ENCODE measurements around the gene OLA1. TPM values are rescaled to one million over a fixed set of nuclear protein-coding genes. Genes with fewer than 3 reads are reported as not detected.

Gene OLA1
- total RNA-seq, 1 experiment from 2014 or later: 167 TPM

DNA sequence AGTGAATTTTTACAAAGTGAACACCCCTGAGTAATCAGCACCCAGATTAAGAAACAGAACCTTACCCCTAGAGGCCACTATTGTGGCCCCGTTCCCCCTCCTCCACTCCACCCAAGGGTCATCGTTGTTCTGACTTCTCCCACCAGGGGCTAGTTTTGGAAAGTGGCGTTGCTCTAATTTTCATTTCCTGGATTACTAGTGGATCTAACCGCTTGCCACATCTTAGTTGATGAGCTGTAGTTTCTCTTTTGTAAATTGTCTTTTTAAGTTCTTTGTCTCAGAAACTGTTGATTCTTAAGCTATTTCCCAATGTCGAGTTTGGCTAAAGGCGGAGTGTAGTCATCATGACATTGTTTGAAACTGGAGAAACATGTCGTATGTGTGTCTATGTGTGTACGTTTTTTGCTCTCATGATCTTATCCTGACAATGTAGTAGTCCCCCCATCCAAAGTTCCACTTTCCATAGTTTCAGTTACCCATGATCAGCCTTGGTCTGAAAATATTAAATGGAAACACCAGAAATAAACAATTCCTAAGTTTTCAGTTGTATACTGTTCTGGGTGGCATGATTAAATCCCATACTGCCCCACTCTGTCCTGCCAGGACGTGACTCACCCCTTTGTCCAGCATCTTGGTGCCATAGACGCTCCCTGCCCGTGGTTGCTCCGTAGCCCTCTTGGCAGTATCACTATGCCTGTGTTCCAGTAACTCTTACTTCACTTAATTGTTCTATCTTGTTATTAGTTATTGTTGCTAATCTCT lies 212.2 kb downstream of the OLA1 start:
- DNase-seq (ENCODE audit: low read depth): peak; percentile 78

DNA sequence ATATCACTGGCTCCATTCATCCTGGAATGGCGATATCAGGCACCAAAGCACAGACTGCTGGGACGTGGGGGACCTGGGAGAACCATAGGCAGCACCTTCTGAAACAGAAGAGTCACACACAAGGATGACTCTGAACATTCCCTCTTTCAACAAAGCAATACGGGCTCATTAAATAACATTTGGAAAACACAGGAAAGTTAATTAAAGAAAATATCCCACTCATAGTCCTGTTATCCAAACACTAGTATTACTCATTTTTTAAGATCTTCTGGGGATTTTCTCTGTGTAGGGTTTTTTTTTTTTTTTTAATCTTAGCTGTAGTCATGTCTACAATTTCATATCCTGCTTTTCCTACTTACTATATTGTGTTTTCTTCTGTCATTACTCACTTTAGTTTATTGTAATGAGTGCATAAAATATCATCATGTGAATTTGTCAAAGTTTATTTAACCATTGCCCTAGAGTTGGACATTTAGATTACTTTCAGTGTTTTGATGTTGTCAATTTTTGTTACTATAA lies 213.2 kb downstream of the OLA1 start:
- DNase-seq (ENCODE audit: low read depth): no peak

DNA sequence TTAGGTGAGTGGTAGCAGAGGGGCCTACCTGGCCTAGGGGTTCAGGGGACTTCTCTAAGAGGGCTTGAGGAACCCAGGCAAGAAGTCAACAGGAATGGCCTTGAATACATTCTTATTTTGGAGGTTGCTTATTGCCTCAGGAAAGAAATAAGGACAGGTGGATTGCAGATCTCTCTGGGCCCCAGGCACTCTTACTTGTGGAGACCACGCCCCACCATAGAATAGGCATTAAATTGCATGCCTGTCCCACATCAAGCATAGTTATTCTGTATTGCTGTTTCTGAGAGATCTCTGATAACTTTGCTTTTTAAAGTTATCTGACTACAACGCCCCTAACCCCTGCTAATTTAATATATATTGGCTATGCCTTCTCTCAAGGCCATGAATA lies 215.2 kb downstream of the OLA1 start:
- no peak for DNase-seq (ENCODE audit: low read depth)

DNA sequence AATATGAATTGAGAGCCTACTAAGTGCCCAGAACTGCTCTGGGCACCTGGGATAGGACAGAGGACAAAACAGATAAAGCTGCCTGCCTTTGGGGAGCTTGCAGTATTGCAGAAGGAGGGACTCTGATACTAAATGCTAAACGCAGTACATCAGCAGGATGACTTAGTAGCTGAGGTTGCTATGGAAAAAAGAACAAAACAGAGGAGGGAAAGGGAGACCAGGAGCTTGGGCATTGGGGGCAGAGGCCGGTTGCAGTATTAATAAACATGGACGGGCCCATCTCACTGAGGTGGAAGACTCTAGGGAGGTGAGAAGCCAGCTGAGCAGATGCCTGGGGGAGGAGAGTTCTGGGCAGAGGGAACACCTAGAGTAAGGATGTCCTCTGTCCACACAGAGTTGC lies 217.1 kb downstream of the OLA1 start:
- peak; percentile 18 for DNase-seq (ENCODE audit: low read depth)

DNA sequence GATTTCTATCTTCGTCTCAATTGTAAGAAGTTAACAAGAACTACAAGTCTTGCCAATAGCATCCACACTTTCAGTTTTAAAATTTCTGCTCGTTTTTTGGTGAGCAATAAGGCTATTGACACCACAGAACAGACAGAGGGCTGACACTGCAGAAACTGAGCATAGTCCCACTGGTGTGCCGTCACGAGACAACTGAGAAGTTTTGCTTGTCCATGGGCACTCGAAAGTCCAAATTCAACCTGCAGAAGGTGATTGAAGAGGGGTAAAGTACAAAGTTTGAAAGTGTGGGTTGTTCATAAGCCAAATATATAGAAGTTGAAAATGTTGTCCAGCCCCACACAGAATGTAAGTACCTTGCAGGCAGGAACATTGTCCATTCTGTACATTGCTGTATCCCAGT lies 219.4 kb downstream of the OLA1 start:
- no peak for DNase-seq (ENCODE audit: low read depth)

DNA sequence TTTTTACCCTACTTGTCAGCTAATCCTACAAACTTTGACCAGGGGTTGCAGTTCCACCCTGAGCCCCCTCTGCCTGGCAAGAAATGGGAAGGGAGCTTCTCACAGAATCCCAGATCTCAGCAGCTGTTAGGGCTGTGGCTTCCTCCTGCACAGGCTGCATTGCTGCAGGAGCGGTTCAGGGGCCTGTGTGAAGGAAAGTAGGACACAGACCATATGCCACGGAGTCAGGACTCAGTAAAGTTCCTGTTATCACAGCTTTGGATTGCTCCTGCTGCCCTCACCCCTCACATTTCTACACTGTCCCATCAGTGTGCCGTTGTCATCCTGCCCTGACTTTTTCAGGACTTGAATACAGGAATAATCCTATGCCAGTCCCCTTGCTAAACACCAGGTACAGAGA lies 220.4 kb downstream of the OLA1 start:
- no peak for DNase-seq (ENCODE audit: low read depth)

DNA sequence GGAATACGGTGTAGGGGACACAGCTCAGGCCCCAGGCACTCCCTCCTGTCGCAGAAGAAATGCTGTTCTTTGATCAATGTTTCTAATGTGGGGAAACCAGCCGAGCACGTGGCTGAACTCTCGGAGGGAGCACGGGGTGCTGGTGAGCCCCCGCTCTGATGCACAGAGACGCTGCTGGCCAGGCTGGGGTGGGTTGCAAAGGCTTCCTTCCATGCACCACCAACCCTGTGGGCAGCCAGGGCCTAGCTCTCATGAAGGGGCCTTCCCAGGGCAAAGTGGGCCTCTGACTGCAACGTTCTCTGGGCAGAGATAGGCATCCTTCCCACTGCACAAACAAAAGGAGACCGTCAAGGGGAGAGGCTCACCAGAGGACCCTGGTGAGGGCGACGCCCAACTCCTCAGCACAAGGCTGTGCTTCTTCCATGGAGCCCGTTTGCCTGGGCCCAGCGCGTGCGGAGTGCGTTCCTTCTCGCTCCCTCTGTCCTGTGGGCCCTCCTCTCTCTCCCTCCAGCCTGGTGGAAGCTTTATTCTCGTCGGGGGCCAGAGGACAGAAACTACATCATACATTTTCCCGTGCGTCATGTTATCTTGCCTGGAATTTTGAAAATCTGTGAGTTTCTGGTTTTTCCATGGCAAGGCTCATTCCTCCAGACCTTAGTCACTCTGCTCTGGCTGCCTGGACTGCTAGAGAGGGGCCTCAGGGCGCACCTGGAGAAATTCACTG lies 222.0 kb downstream of the OLA1 start:
- no peak for DNase-seq (ENCODE audit: low read depth)

DNA sequence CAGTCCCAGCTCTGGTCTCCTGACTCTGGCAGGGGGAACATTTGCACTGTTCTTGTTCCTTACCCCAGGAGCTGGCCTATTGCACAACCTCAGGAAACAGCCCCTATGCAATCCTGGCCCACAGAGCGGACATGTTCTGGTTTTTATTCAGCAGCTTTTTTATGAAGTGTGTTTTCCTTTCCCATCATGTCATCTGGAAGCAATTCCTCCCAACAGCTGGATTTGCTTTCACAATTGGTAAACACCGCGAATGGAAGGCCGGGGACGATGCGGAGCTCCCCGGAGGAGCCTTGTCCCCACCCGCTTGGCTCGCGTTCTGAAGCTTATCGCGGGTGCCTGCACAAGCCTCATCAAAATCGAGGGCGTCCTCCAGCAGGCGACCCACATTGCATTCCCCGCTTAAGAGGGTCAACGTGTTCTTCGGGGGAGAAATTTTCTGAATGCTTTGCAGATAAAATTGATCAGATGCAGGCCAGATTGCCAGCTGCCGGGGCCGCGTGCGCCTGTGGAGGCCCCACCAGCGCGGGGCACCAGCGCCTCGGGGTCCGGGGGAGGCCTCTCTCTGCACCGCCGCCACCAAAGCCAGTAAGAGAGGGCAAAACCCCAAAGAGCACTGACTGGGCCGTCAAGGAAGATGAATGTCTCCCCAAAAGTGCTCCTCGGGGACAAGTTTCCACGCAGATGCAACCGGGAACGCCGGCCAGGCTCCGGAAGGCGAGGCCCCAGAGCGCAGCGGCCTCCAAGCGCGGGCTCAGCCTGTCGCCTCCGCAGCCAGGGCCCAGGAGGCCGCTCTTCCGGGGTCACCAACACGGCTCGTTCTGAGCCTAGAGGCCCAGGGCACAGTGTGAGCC lies 222.8 kb downstream of the OLA1 start:
- no peak for DNase-seq (ENCODE audit: low read depth)

DNA sequence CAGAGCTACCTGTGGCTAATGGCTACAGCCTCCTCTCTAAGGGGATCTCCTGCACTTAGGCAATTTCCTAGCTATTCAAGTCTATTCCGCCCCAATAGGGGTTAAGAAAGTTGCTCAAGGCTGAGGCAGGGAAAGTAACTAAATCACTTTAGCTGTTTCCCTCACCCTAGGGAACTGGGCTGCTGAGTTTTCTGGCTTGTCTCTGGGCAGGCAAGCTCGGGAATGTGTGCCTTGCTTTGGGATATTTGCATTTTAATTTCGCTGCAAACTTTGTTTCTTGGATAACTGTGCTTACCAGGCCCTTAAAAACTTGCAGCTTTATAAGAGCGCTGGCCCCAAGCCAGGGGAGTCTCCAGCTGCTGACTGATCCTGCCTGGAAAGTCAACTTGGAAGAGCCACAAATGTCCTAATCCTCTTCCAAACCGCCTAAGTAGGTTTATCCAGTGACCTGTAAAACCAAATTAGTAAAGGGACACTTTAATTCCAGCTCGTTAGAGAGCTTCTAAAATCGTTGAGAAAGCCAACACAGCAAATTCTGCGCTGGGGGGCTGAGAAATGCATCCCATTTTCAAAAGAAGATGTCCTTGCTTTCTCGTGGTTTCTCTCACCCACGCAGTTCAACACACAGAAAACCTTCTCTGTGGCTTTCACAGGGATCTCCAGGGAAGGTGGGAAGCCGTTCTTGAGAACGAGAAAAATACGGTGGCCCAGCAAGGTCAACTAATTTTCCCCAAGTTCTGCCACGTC lies 223.6 kb downstream of the OLA1 start:
- DNase-seq (ENCODE audit: low read depth): no peak

DNA sequence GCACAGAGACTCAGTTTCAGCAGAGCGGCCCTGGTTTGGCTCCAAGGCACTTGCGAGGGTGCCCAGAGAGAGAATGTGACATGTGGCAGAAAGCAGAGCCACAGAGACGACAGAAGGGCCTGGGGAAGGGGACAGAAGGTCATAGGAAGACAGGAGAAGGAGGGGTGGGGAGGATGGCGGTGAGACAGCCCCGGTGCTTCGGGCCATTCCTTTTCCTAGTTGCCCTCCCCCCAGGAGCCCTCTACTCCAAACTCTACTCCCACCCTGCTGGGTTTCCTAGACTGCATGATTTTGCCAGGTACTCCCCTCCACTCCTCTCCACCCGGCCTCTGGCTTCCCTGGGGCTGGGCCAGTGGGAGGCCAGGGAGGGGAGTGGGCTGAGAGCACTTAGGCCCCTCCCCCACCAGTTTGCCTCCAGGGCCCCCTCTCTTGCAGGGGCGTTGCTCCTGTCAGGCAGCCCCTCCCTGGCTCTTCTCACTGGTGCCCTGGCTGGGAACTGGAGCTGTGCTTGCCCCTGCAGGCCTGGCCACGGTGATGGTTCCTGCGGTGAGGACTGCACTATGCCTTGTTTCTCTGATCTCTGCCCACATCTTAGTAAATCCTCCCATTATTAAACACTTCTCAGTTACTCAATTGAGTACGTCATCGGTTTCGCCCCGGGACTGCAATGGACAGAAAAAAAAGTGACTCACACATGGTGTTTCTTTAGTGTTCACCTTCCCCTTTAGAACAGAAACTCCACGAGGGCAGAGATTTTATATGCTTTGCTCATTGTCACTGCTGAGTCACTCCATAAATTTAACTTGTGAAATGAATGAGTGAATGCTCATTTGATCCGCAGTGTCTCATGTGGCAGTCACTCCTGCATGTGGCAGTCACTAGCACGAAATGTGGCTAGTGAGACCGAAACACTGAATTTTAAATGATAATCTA lies 224.5 kb downstream of the OLA1 start:
- peak; percentile 84 for DNase-seq (ENCODE audit: low read depth)

Small RNAs within 50 kb of the gene (small RNA-seq; reads per million reads assigned to genes)
- not detected for gene RF00019

Other genes with a start within 250 kb of the OLA1 start
- not detected in 2 replicates for gene SP9, start 86.4 kb upstream of the OLA1 start, total RNA-seq (2014; rRNA removed; shearing (Covaris generic))
- 24.2 and 27.4 TPM in 2 replicates for gene SCRN3, start 147.2 kb upstream of the OLA1 start, total RNA-seq (2014; rRNA removed; shearing (Covaris generic))
- 0.90 and 3.5 TPM in 2 replicates for gene GPR155, start 238.5 kb upstream of the OLA1 start, total RNA-seq (2014; rRNA removed; shearing (Covaris generic))

Measured in HT1080 (cell line).